SK-N-SH (cell line): ENCODE data around the gene DOCK8. TPM values are rescaled to one million over a fixed set of nuclear protein-coding genes. Genes with fewer than 3 reads are reported as not detected.

ENCODE experiments used
- CTCF ChIA-PET: fragments of 300-600, 350-600 bp; formaldehyde crosslinking; extraction: SDS; loops from one replicate; lab custom pipeline; 2021; lab: Yijun Ruan, JAX
- POLR2A ChIA-PET: fragments of 350-600 bp; sonication (Branson Sonifier 250); formaldehyde crosslinking; extraction: SDS; loops from one replicate; lab custom pipeline; 2020; ENCODE audit warnings: antibody characterized with exemption, inconsistent platforms; lab: Yijun Ruan, JAX
- DNase-seq: peaks from one replicate; pipeline ENCODE4 v3.0.0; 2012
- H2AFZ ChIP-seq: fragments of 200-600 bp; sonication (generic); 2 replicates; pipeline ENCODE4 v1.8.1; 2016; ENCODE audit warnings: antibody characterized with exemption, mild to moderate bottlenecking, low read depth
- H3F3A ChIP-seq: fragments of 200-600 bp; sonication (generic); replicated peaks from 2 replicates; pipeline ENCODE3; 2016; ENCODE audit warnings: antibody characterized with exemption, mild to moderate bottlenecking; ENCODE audit not compliant: insufficient read depth
- H3K27ac ChIP-seq, 2 experiments: fragments of 200-500 bp in 1 of 2; fragments of 200-600 bp in 1 of 2; sonication (Bioruptor generic) in 1 of 2; sonication (generic), shearing (Covaris generic) in 1 of 2; 2 replicates each; pipeline versions ENCODE4 v1.5.1 to v1.6.1; 2014 to 2016; ENCODE audit warnings: low read depth in 2 of 2, inconsistent platforms in 1 of 2, low read length in 1 of 2, mild to moderate bottlenecking in 1 of 2, mixed read lengths in 1 of 2
- H3K27me3 ChIP-seq: fragments of 200-600 bp; sonication (generic), shearing (Covaris generic); 2 replicates; pipeline ENCODE4 v1.6.1; 2016; ENCODE audit warnings: mixed run types; ENCODE audit not compliant: insufficient read depth
- H3K36me3 ChIP-seq, 2 experiments: fragments of 200-500 bp in 1 of 2; fragments of 200-600 bp in 1 of 2; sonication (Bioruptor generic) in 1 of 2; sonication (generic) in 1 of 2; replicated peaks in 1 of 2; 2 replicates each; pipeline versions ENCODE3 to v1.5.1; 2014 to 2016; ENCODE audit warnings: low read length in 1 of 2, mild to moderate bottlenecking in 1 of 2; ENCODE audit not compliant: insufficient read depth in 2 of 2, control insufficient read depth in 1 of 2
- H3K4me1 ChIP-seq, 2 experiments: fragments of 200-500 bp in 1 of 2; fragments of 200-600 bp in 1 of 2; sonication (Bioruptor generic) in 1 of 2; sonication (generic), shearing (Covaris generic) in 1 of 2; 2 replicates each; pipeline versions ENCODE4 v1.5.1 to v1.6.1; 2014 to 2016; ENCODE audit warnings: low read depth in 1 of 2, low read length in 1 of 2, mixed run types in 1 of 2; ENCODE audit not compliant: insufficient read depth in 2 of 2, control insufficient read depth in 1 of 2
- H3K4me2 ChIP-seq: fragments of 200-600 bp; sonication (generic), shearing (Covaris generic); 2 replicates; pipeline ENCODE4 v1.6.1; 2017; ENCODE audit warnings: mixed run types
- H3K4me3 ChIP-seq, 2 experiments: fragments of 200-500 bp in 1 of 2; fragments of 200-600 bp in 1 of 2; sonication (Bioruptor generic) in 1 of 2; sonication (generic), shearing (Covaris generic) in 1 of 2; 2 replicates each; pipeline versions ENCODE4 v1.5.1 to v1.8.1; 2014 to 2016; ENCODE audit warnings: low read depth in 2 of 2, inconsistent platforms in 1 of 2, low read length in 1 of 2, mild to moderate bottlenecking in 1 of 2, mixed read lengths in 1 of 2, moderate library complexity in 1 of 2
- H3K79me2 ChIP-seq: fragments of 200-600 bp; sonication (generic); 2 replicates; pipeline ENCODE4 v1.8.1; 2017; ENCODE audit warnings: mild to moderate bottlenecking; ENCODE audit not compliant: insufficient read depth
- H3K9ac ChIP-seq: fragments of 200-600 bp; sonication (generic); 2 replicates; pipeline ENCODE4 v1.6.1; 2017; ENCODE audit warnings: mixed run types
- H3K9me2 ChIP-seq: fragments of 200-600 bp; sonication (generic); 2 replicates; pipeline ENCODE4 v1.6.1; 2017; ENCODE audit warnings: mixed run types
- H3K9me3 ChIP-seq: fragments of 200-600 bp; sonication (generic); 2 replicates; pipeline ENCODE4 v1.6.1; 2017; ENCODE audit warnings: mixed run types, mild to moderate bottlenecking, moderate library complexity
- H4K20me1 ChIP-seq: fragments of 200-600 bp; sonication (generic); 2 replicates; pipeline ENCODE4 v1.6.1; 2017; ENCODE audit warnings: mild to moderate bottlenecking, mixed run types; ENCODE audit not compliant: insufficient read depth
- ELF1 ChIP-seq: IDR thresholded peaks from 2 replicates; pipeline ENCODE4 v1.4.0; 2012
- EP300 ChIP-seq, 2 experiments: IDR thresholded peaks; 2 replicates each; pipeline versions ENCODE4 v1.4.0 to v1.6.1; 2012; ENCODE audit warnings: borderline replicate concordance in 1 of 2, low read depth in 1 of 2, low read length in 1 of 2
- FOSL2 ChIP-seq: IDR thresholded peaks from 2 replicates; pipeline ENCODE4 v1.4.0; 2012; ENCODE audit warnings: low read depth, mild to moderate bottlenecking, moderate library complexity, borderline replicate concordance
- FOXJ3 ChIP-seq: sonication (generic); formaldehyde crosslinking; IDR thresholded peaks from 2 replicates; pipeline ENCODE4 v1.5.1; 2020; ENCODE audit warnings: mild to moderate bottlenecking, missing genetic modification reagents
- GABPA ChIP-seq: IDR thresholded peaks from 2 replicates; pipeline ENCODE4 v1.4.0; 2012; ENCODE audit warnings: low read depth, mild to moderate bottlenecking
- GATA2 ChIP-seq: sonication (generic); formaldehyde crosslinking; IDR thresholded peaks from 2 replicates; pipeline ENCODE4 v1.5.0; 2020; ENCODE audit warnings: mild to moderate bottlenecking, missing genetic modification reagents
- JUND ChIP-seq: IDR thresholded peaks from 2 replicates; pipeline ENCODE4 v1.4.0; 2012
- MAX ChIP-seq: IDR thresholded peaks from 2 replicates; pipeline ENCODE4 v1.4.0; 2012; ENCODE audit warnings: low read depth
- MXI1 ChIP-seq: IDR thresholded peaks from 2 replicates; pipeline ENCODE4 v1.6.1; 2012; ENCODE audit warnings: mild to moderate bottlenecking, low read depth, low read length, improper control_type of control experiment
- NFIC ChIP-seq: IDR thresholded peaks from 2 replicates; pipeline ENCODE4 v1.4.0; 2012; ENCODE audit warnings: borderline replicate concordance
- NRF1 ChIP-seq: IDR thresholded peaks from 2 replicates; pipeline ENCODE4 v1.6.1; 2012; ENCODE audit warnings: low read depth, mild to moderate bottlenecking, low read length
- PBX3 ChIP-seq: IDR thresholded peaks from 2 replicates; pipeline ENCODE4; 2012
- RAD21 ChIP-seq: IDR thresholded peaks from 2 replicates; pipeline ENCODE4 v1.6.1; 2012; ENCODE audit warnings: mild to moderate bottlenecking, low read length
- RFX5 ChIP-seq: IDR thresholded peaks from 2 replicates; pipeline ENCODE4 v1.6.1; 2012; ENCODE audit warnings: mild to moderate bottlenecking, improper control_type of control experiment, low read length
- SIN3A ChIP-seq: IDR thresholded peaks from 2 replicates; pipeline ENCODE4 v1.6.1; 2012; ENCODE audit warnings: low read depth, mild to moderate bottlenecking, low read length, moderate library complexity, borderline replicate concordance
- SMC3 ChIP-seq: IDR thresholded peaks from 2 replicates; pipeline ENCODE4 v1.6.1; 2012; ENCODE audit warnings: low read depth, low read length, improper control_type of control experiment
- TCF12 ChIP-seq: IDR thresholded peaks from 2 replicates; pipeline ENCODE4 v1.4.0; 2012
- USF1 ChIP-seq: IDR thresholded peaks from 2 replicates; pipeline ENCODE4 v1.4.0; 2012; ENCODE audit warnings: low read depth, borderline replicate concordance
- YY1 ChIP-seq: IDR thresholded peaks from 2 replicates; pipeline ENCODE4 v1.4.0; 2012; ENCODE audit warnings: low read depth, mild to moderate bottlenecking
- WGBS: methylation state at CpG from one replicate; pipeline ENCODE4 v1.1.6; 2017; ENCODE audit warnings: low lambda C conversion rate; 5-methylcytosine and 5-hydroxymethylcytosine counted together
- polyA plus RNA-seq, 3 experiments: library from polyadenylated mRNA; depleted of rRNA; stranded (reverse); fragments of >200 nt; gene quantifications; 2 replicates each; pipeline ENCODE4 v1.2.3, GENCODE V29; 2012
- TF ChIP-seq, protein P1 (sequence below): fragments of 150-350 bp; IDR thresholded peaks from 2 replicates; pipeline ENCODE4 v1.6.1; 2016; ENCODE audit warnings: mild to moderate bottlenecking, low read depth, low read length
- TF ChIP-seq, protein P2 (sequence below): fragments of 150-350 bp; IDR thresholded peaks from 2 replicates; pipeline ENCODE4 v1.6.1; 2017; ENCODE audit warnings: antibody characterized with exemption, low read length, low read depth, borderline replicate concordance

Gene DOCK8
- polyA plus RNA-seq, 1 of the 3 experiments (the other 2 are of a cell fraction), result not detected

- Histone ChIP-seq H3K4me2 (no peak overlapping the region), H3K36me3 (no peaks in the 10 kb centered on the region), H3K4me1 (no peaks in the 10 kb centered on the region), H3K27ac (no peak overlapping the region), H3K27me3 (peaks cover 24% of the 10 kb centered on the region; the same call in 1 of the 2 replicates), H3F3A (no peaks in the 10 kb centered on the region), H3K9me3 (no peaks in the 10 kb centered on the region), H3K4me3 (no peak overlapping the region), H3K9me2 (no peaks in the 10 kb centered on the region), H3K79me2 (no peaks in the 10 kb centered on the region), H4K20me1 (no peaks in the 10 kb centered on the region), H3K9ac (no peak overlapping the region), H2AFZ (no peak overlapping the region)
- no peak for DNase-seq
- ChIA-PET CTCF (no interaction called here), POLR2A (no interaction called here)
- WGBS, result 13% methylated on average over 1 of the region's 1 CpG
- TF ChIP-seq RFX5, result no peak
- TF ChIP-seq FOSL2, result no peak
- TF ChIP-seq MAX, result no peak
- no peak for TF ChIP-seq TCF12
- TF ChIP-seq EP300 (IDR thresholded peaks at IDR 0.05; ENCODE audit: borderline replicate concordance in 1 of 2, low read depth in 1 of 2, low read length in 1 of 2), result no peak
- TF ChIP-seq RAD21, result no peak
- TF ChIP-seq ELF1, result no peak
- no peak for TF ChIP-seq MXI1
- no peak for TF ChIP-seq GATA2 (CRISPR knock-in tag)
- TF ChIP-seq, protein P1, sequence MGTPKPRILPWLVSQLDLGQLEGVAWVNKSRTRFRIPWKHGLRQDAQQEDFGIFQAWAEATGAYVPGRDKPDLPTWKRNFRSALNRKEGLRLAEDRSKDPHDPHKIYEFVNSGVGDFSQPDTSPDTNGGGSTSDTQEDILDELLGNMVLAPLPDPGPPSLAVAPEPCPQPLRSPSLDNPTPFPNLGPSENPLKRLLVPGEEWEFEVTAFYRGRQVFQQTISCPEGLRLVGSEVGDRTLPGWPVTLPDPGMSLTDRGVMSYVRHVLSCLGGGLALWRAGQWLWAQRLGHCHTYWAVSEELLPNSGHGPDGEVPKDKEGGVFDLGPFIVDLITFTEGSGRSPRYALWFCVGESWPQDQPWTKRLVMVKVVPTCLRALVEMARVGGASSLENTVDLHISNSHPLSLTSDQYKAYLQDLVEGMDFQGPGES, result no peak
- TF ChIP-seq NFIC, result no peak
- no peak for TF ChIP-seq FOXJ3 (CRISPR knock-in tag)
- no peak for TF ChIP-seq NRF1
- no peak for TF ChIP-seq JUND
- no peak for TF ChIP-seq USF1
- TF ChIP-seq YY1, result no peak
- TF ChIP-seq GABPA, result no peak
Observed at GRCh38 chr9:462606-463005, 247.9 kb downstream of the DOCK8 start.

DNA sequence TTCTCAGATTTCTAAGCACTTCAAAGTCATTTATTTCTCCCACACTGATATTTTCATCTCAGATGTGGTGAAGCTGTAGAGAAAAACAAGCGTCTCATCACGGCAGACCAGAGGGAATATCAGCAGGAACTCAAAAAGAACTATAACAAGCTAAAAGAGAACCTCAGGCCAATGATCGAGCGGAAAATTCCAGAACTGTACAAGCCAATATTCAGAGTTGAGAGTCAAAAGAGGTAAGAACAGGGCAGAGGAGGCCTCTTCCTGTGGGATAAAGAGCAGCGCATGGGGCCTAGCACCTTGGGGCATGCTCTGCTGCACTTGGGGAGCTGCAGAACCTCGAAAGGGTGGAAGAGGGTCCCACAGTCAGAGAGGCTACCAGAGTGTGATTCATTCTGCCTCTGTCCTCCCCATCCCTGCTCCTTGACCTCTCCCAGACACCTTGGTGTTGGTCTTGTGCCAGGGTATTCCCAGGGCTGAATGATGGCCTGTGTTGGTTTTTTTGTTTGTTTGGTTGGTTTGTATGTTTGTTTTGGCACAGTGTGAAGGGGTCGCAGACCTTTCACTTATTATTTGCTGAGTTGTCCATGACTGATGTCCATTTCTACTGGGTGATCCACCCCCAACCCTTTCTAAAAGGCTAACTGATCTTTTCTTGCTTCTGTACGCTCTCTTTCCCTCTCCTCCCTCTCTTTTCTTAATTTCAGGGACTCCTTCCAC, 248.9 kb downstream of the DOCK8 start:
- no peaks in the 10 kb centered on the region for H3F3A ChIP-seq
- CTCF ChIA-PET, result no interaction called here
- POLR2A ChIA-PET, result interaction anchor here (0.7 kb wide), 1 partner anchor 72 kb away, joined by 3 read pairs; no protein-coding TSS in a partner anchor
- no peak overlapping the region for H2AFZ ChIP-seq
- H3K4me1 ChIP-seq, result no peaks in the 10 kb centered on the region
- H3K79me2 ChIP-seq, result no peaks in the 10 kb centered on the region
- no peaks in the 10 kb centered on the region for H3K9me3 ChIP-seq
- H3K4me2 ChIP-seq, result no peak overlapping the region
- no peak overlapping the region for H3K27ac ChIP-seq
- DNase-seq, result no peak
- no peaks in the 10 kb centered on the region for H3K9me2 ChIP-seq
- H3K27me3 ChIP-seq, result peaks cover 17% of the 10 kb centered on the region; the same call in 1 of the 2 replicates
- H3K9ac ChIP-seq, result no peak overlapping the region
- 23% methylated on average over 8 of the region's 8 CpGs for WGBS
- no peak overlapping the region for H3K4me3 ChIP-seq
- H4K20me1 ChIP-seq, result no peaks in the 10 kb centered on the region
- H3K36me3 ChIP-seq, result no peaks in the 10 kb centered on the region
- no peak for TF ChIP-seq USF1
- no peak for TF ChIP-seq PBX3
- no peak for TF ChIP-seq SMC3
- no peak for TF ChIP-seq YY1
- TF ChIP-seq EP300 (IDR thresholded peaks at IDR 0.05; ENCODE audit: borderline replicate concordance in 1 of 2, low read depth in 1 of 2, low read length in 1 of 2), result no peak
- TF ChIP-seq SIN3A, result no peak
- no peak for TF ChIP-seq NFIC
- TF ChIP-seq RFX5, result no peak
- no peak for TF ChIP-seq RAD21
- TF ChIP-seq, protein P2, sequence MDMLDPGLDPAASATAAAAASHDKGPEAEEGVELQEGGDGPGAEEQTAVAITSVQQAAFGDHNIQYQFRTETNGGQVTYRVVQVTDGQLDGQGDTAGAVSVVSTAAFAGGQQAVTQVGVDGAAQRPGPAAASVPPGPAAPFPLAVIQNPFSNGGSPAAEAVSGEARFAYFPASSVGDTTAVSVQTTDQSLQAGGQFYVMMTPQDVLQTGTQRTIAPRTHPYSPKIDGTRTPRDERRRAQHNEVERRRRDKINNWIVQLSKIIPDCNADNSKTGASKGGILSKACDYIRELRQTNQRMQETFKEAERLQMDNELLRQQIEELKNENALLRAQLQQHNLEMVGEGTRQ, result no peak
